Breast epithelium (tissue), 4 donors: Measurements from ENCODE around the gene PDLIM3. TPM values are rescaled to one million over a fixed set of nuclear protein-coding genes. Genes with fewer than 3 reads are reported as not detected.

Source experiments
- DNase-seq, 2 donors: peaks; one replicate each; pipeline ENCODE4 v3.0.0-alpha.2; 2019; ENCODE audit warnings: low spot score in 2 of 2
- H3K27ac ChIP-seq, 2 donors: fragments of 200-600 bp; sonication (generic) in 1 of 2; one replicate each; pipeline ENCODE4 v1.5.1; 2016 to 2019; ENCODE audit warnings: mild to moderate bottlenecking in 1 of 2
- H3K27me3 ChIP-seq, 2 donors: fragments of 200-600 bp; sonication (generic) in 1 of 2; one replicate each; pipeline versions ENCODE4 v1.5.1 to v1.6.0; 2017 to 2019; ENCODE audit warnings: control low read depth in 1 of 2, mild to moderate bottlenecking in 1 of 2
- H3K36me3 ChIP-seq: fragments of 200-600 bp; one replicate; pipeline ENCODE4 v1.5.1; 2019
- H3K4me1 ChIP-seq, 2 donors: fragments of 200-600 bp; sonication (generic); one replicate each; pipeline ENCODE4 v1.5.1; 2016 to 2019; ENCODE audit warnings: control low read depth in 1 of 2
- H3K4me3 ChIP-seq, 3 donors: fragments of 200-600 bp; sonication (generic); 1 replicate in 2 of 3; 2 replicates in 1 of 3; pipeline ENCODE4 v1.5.1; 2016 to 2019; ENCODE audit warnings: mild to moderate bottlenecking in 3 of 3, moderate library complexity in 2 of 3
- H3K9me3 ChIP-seq, 2 donors: fragments of 200-600 bp; sonication (generic) in 1 of 2; one replicate each; pipeline ENCODE4 v1.5.1; 2016 to 2019; ENCODE audit warnings: control low read depth in 1 of 2
- CTCF ChIP-seq, 3 donors: fragments of 450-650 bp; IDR thresholded peaks; one replicate each; pipeline ENCODE4 v1.5.1; 2016 to 2017; ENCODE audit warnings: antibody characterized with exemption in 3 of 3, mild to moderate bottlenecking in 3 of 3, moderate library complexity in 3 of 3
- POLR2A ChIP-seq: fragments of 450-650 bp; IDR thresholded peaks from one replicate; pipeline ENCODE4 v1.6.1; 2016; ENCODE audit warnings: antibody characterized with exemption, mild to moderate bottlenecking, moderate library complexity
- POLR2AphosphoS5 ChIP-seq, 3 donors: sonication (generic); formaldehyde crosslinking; IDR thresholded peaks; one replicate each; pipeline ENCODE4 v1.6.1; 2017; ENCODE audit warnings: antibody characterized with exemption in 3 of 3
- intact Hi-C: fragments of 100-400 bp; cut with DNase I; formaldehyde crosslinking; loops from one replicate; pipeline ENCODE4 v1.15.1; 2023; ENCODE audit warnings: low total_unique reads
- total RNA-seq, 3 donors: library from RNA; depleted of rRNA; stranded (reverse); fragments of >200 nt; gene quantifications; one replicate each; pipeline ENCODE4 v1.1.0, GENCODE V29; 2016

Gene PDLIM3
- total RNA-seq, 3 donors from 2014 or later, result 25.3 to 181 (median 175) TPM

GRCh38 chr4:185552254-185552653 is 16.9 kb upstream of the PDLIM3 start:
- TF ChIP-seq POLR2AphosphoS5 (IDR thresholded peaks at IDR 0.05), result no peak
- TF ChIP-seq CTCF (IDR thresholded peaks at IDR 0.05), result no peak
- TF ChIP-seq POLR2A, result no peak
- no peak for DNase-seq
- no peaks in the 10 kb centered on the region for H3K36me3 ChIP-seq
- no peaks in the 10 kb centered on the region for H3K4me1 ChIP-seq
- no peaks in the 10 kb centered on the region for H3K27me3 ChIP-seq
- H3K27ac ChIP-seq, result peak overlapping the region; percentile 29 to 41
- no peak overlapping the region for H3K4me3 ChIP-seq
- intact Hi-C loops, result no loop called here
- no peaks in the 10 kb centered on the region for H3K9me3 ChIP-seq

GRCh38 chr4:185550933-185551332 is 15.6 kb upstream of the PDLIM3 start:
- Histone ChIP-seq H3K4me3 (no peak overlapping the region), H3K27me3 (no peaks in the 10 kb centered on the region), H3K27ac (no peak overlapping the region), H3K36me3 (no peaks in the 10 kb centered on the region), H3K9me3 (no peaks in the 10 kb centered on the region), H3K4me1 (no peaks in the 10 kb centered on the region)
- TF ChIP-seq POLR2A, result no peak
- TF ChIP-seq CTCF (IDR thresholded peaks at IDR 0.05), result no peak
- TF ChIP-seq POLR2AphosphoS5 (IDR thresholded peaks at IDR 0.05), result no peak
- intact Hi-C loops, result no loop called here
- no peak for DNase-seq

- TF ChIP-seq POLR2AphosphoS5 (IDR thresholded peaks at IDR 0.05), result no peak
- Histone ChIP-seq H3K4me3 (no peak overlapping the region), H3K4me1 (no peaks in the 10 kb centered on the region), H3K9me3 (no peaks in the 10 kb centered on the region), H3K36me3 (no peaks in the 10 kb centered on the region), H3K27ac (no peak overlapping the region), H3K27me3 (no peaks in the 10 kb centered on the region)
- no peak for DNase-seq
- intact Hi-C loops, result loop anchor here (5.0 kb wide), 1 partner anchor 727 kb away; no protein-coding TSS in a partner anchor
Measured at GRCh38 chr4:185549095-185549639, 13.9 kb upstream of the PDLIM3 start.

GRCh38 chr4:185548587-185548986 is 13.3 kb upstream of the PDLIM3 start:
- Histone ChIP-seq H3K36me3 (no peaks in the 10 kb centered on the region), H3K9me3 (no peaks in the 10 kb centered on the region), H3K4me1 (no peaks in the 10 kb centered on the region), H3K27me3 (no peaks in the 10 kb centered on the region), H3K27ac (no peak overlapping the region), H3K4me3 (no peak overlapping the region)
- DNase-seq, result no peak
- TF ChIP-seq POLR2A (no peak), CTCF (IDR thresholded peaks at IDR 0.05) (no peak), POLR2AphosphoS5 (IDR thresholded peaks at IDR 0.05) (no peak)
- intact Hi-C loops, result loop anchor here (5.0 kb wide), 1 partner anchor 726 kb away; no protein-coding TSS in a partner anchor

- H3K4me3 ChIP-seq, result no peak overlapping the region
- peaks cover 0 to 2% of the 10 kb centered on the region in 2 donors for H3K4me1 ChIP-seq
- intact Hi-C loops, result loop anchor here (5.0 kb wide), 1 partner anchor 724 kb away; no protein-coding TSS in a partner anchor
- no peaks in the 10 kb centered on the region for H3K9me3 ChIP-seq
- no peaks in the 10 kb centered on the region for H3K27me3 ChIP-seq
- no peak overlapping the region for H3K27ac ChIP-seq
- no peak for DNase-seq
- H3K36me3 ChIP-seq, result no peaks in the 10 kb centered on the region
- no peak for TF ChIP-seq CTCF (IDR thresholded peaks at IDR 0.05)
- TF ChIP-seq POLR2A, result no peak
- TF ChIP-seq POLR2AphosphoS5 (IDR thresholded peaks at IDR 0.05), result no peak
Measured at GRCh38 chr4:185546335-185546734, 11.0 kb upstream of the PDLIM3 start.
